COLO668 (cell line): Measurements from ENCODE around the gene ANO7.
A peak's percentile ranks its signal among the peaks of the same experiment; 100 is the strongest.

Source experiments
- DNase-seq: peaks from one replicate; lab custom pipeline; 2025; ENCODE audit not compliant: unreplicated experiment; lab: John Stamatoyannopoulos, UW

Gene ANO7, protein sequence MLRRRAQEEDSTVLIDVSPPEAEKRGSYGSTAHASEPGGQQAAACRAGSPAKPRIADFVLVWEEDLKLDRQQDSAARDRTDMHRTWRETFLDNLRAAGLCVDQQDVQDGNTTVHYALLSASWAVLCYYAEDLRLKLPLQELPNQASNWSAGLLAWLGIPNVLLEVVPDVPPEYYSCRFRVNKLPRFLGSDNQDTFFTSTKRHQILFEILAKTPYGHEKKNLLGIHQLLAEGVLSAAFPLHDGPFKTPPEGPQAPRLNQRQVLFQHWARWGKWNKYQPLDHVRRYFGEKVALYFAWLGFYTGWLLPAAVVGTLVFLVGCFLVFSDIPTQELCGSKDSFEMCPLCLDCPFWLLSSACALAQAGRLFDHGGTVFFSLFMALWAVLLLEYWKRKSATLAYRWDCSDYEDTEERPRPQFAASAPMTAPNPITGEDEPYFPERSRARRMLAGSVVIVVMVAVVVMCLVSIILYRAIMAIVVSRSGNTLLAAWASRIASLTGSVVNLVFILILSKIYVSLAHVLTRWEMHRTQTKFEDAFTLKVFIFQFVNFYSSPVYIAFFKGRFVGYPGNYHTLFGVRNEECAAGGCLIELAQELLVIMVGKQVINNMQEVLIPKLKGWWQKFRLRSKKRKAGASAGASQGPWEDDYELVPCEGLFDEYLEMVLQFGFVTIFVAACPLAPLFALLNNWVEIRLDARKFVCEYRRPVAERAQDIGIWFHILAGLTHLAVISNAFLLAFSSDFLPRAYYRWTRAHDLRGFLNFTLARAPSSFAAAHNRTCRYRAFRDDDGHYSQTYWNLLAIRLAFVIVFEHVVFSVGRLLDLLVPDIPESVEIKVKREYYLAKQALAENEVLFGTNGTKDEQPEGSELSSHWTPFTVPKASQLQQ

GRCh38 chr2:241188361-241189092 is at the start of gene ANO7:
Gene ANO7 (plus strand): TSS chr2:241188677. CDS start chr2:241190064, 1,387 bp downstream.
- DNase-seq, result peak; percentile 53

GRCh38 chr2:241139531-241140444 is 48.7 kb upstream of the ANO7 start:
- DNase-seq, result no peak

GRCh38 chr2:241140445-241140840 is 48.0 kb upstream of the ANO7 start:
- no peak for DNase-seq

DNA sequence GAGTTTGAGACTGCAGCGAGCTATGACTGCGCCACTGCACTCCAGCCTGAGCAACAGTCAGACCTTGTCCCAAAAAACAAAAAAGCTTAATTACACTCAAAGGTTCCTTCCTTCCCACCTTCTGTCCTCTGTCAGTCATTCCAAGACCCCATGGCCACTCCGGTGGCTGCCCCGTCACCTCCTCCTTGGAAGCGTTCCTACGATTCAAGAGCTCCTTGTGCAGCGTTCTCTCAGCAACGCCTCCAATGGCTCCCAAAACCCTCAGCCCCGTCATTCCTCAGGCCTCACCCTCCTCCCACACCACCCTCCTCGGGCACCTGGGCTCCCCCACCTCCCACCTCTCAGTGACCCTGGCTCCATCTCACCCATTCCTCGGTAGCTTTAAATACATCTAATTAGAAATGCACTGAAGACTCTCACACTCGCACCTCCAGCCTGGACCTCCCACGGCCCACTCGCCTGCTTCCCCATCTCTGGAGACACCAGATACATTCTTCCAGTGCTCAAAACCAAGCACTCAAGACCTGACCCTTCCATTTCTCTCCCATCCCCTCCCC is 47.2 kb upstream of the ANO7 start:
- DNase-seq, result no peak

GRCh38 chr2:241142063-241142462 is 46.4 kb upstream of the ANO7 start:
- DNase-seq, result no peak

- DNase-seq, result no peak
Measured at GRCh38 chr2:241142593-241142992, 45.9 kb upstream of the ANO7 start.

GRCh38 chr2:241146286-241146685 is 42.2 kb upstream of the ANO7 start:
- DNase-seq, result no peak

DNA sequence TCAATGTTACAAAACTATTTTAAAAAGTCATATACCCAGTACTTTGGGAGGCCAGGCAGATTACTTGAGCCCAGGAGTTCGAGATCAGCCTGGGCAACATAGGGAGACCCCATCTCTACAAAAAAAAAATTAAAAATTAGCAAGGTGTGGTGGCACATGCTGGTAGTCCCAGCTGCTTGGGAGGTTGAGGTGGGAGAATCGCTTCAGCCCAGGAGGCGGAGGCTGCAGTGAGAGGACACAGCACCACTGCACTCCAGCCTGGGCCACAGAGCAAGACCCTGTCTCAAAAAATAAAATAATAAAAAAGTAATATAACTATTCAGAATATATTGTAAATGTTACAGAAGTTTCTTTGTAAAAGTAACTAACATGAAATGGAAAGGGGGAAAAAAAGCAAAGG is 41.1 kb upstream of the ANO7 start:
- no peak for DNase-seq

DNA sequence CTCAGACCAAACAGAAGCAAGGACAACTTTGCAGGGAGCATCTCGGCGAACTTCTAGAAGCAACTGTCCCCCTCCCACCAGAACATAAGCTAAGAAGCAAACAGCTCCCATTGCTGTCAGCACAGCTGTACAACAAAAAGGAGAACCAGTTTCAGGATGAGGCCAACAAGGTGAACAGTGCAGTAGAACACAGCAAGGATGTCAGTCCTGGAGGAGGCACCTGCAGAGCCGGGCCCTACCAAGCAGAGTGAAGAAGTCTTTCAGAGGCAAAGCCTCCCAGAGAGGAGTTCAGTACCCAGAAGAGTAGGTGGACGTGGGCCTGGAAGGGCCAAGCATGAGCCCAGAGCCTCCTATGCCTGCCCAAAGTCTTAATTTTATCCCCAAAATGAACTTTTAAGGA is 40.2 kb upstream of the ANO7 start:
- no peak for DNase-seq

GRCh38 chr2:241148891-241149674 is 39.4 kb upstream of the ANO7 start, which contains the start of gene PASK:
Gene PASK (minus strand): TSS chr2:241149472. CDS start chr2:241143032, 6,440 bp downstream.
- DNase-seq, result peak; percentile 97

DNA sequence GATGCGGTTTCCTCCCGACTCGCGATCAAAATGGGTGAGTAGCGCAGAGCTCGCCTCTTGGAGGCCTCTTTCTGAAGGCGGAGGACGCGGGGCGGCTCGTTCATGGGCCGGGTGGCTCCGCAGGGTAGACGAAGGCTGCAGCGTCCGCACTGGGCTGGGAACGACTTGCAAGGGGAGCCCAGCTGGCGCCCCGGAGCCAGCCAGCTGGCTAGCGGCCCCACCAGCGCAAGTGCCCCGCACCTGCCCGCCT is 38.9 kb upstream of the ANO7 start:
- no peak for DNase-seq

GRCh38 chr2:241149925-241150659 is 38.4 kb upstream of the ANO7 start, which contains the start of gene PPP1R7:
Gene PPP1R7 (plus strand): TSS chr2:241150467. CDS start chr2:241150496, 29 bp downstream.
- peak; percentile 98 for DNase-seq

DNA sequence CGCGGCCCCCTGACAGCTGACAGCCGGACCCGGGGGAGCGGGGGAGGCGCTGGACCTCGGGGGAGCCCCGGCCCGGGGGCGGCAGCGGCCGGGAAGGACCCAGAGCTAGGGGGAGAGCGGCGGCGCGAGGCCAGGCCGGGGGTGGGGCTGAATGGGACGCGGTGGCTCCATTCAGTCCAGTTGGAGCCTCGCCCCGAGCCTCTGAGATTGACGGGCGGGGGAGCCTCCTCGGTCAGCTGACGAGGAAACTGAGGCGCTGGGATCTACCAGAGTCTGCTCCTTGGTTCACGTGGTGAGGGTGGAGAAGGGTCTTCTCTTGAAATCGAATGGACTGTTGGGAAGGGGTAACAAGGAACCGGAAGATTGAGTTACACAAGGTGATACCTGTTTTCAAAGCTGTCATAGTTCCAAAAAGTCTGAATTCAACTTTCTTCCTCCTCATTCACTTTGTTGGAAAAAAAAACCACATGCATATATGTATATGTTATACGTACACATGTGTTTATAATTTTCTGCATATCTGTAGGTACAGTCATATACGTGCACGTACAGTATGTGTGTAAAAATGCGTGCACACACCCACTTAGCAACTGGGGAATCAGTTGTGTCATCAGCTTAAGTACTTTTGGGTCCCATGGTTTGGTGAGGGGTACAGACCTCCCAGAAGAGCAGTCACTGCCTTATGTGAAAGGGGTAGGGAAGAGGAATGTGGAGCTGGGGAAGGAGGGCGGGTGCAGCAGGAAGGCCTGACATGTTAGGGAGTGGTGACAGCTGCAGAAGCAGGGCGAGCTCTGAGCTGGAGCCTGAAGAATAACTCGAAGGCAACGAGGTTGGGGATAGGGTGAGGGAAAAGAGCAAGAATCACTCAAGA is 37.6 kb upstream of the ANO7 start:
- DNase-seq, result no peak

GRCh38 chr2:241151934-241152660 is 36.4 kb upstream of the ANO7 start:
- DNase-seq, result no peak

DNA sequence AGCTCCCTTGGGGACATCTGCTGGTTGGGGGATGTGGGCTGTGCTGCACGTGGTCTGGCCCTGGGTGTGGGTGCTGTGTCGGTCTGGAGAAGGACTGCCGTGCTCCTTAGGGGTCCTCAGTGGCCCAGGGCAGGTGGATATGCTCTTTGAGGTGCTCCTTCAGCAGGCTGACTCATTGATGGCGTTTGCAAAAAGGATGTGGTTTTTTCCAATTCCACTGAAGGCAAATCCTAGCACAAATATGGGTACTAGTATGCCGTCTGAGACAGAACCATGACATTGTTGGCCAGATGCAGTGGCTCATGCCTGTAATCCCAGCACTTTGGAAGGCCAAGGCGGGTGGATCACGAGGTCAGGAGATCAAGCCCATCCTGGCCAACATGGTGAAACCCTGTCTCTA is 34.9 kb upstream of the ANO7 start:
- no peak for DNase-seq

DNA sequence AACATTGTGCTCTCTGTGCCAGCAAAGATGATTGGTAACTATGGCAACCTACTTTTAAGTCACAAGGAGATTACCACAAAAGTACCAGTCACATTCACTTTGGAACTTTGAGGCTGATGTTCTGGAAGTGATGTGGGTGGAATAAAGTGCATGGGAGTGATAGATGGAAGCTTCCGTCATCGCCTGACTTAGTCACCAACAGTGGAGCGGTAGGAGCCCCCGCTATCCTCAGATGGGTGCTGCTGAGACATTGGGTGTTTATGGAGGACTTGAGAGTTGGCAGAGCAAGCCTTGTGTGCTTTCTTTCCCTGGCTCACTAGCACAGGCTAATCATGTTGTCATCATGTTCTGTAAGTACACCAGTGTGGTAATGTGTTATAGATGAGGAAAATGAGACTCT is 33.6 kb upstream of the ANO7 start:
- no peak for DNase-seq

GRCh38 chr2:241155936-241156335 is 32.5 kb upstream of the ANO7 start:
- DNase-seq, result no peak
